Adrenal gland (tissue), 5 donors: ENCODE measurements around the gene GPHN.

ENCODE experiments used
- CTCF ChIP-seq, 6 experiments: fragments of 450-650 bp in 4 of 6; fragments of 200-600 bp in 2 of 6; sonication (generic) in 1 of 6; IDR thresholded peaks; 1 replicate in 5 of 6; 2 replicates in 1 of 6; pipeline versions ENCODE4 v1.5.1 to v1.8.0; 2016 to 2021; ENCODE audit warnings: antibody characterized with exemption in 6 of 6, mild to moderate bottlenecking in 2 of 6, moderate library complexity in 1 of 6
- POLR2A ChIP-seq, 2 donors: fragments of 450-650 bp; IDR thresholded peaks; one replicate each; pipeline ENCODE4 v1.6.1; 2017; ENCODE audit warnings: antibody characterized with exemption in 2 of 2, mild to moderate bottlenecking in 2 of 2, moderate library complexity in 1 of 2
- donor health status: DM: no; HTN: no; CAD: no.

- TF ChIP-seq CTCF (IDR thresholded peaks at IDR 0.05) (no peak), POLR2A (IDR thresholded peaks at IDR 0.05) (no peak)
Observed at GRCh38 chr14:67111022-67111421, 603.1 kb downstream of the GPHN start.
